Ectodermal cell (in vitro differentiated cells): Measurements from ENCODE around the gene SOX14.

Experiments
- H3K27ac ChIP-seq: 2 replicates; pipeline ENCODE4 v1.7.0; 2013; ENCODE audit warnings: mild to moderate bottlenecking, low read depth, low read length; ENCODE audit not compliant: insufficient read depth, poor library complexity, severe bottlenecking
- H3K27me3 ChIP-seq: 2 replicates; pipeline ENCODE4 v1.7.0; 2013; ENCODE audit warnings: mild to moderate bottlenecking, low read length; ENCODE audit not compliant: insufficient read depth, control insufficient read depth, poor library complexity, severe bottlenecking
- H3K36me3 ChIP-seq: one replicate; pipeline ENCODE4 v1.7.0; 2013; ENCODE audit warnings: low read length; ENCODE audit not compliant: control insufficient read depth, insufficient read depth
- H3K4me1 ChIP-seq: one replicate; pipeline ENCODE4 v1.7.0; 2013; ENCODE audit warnings: low read length; ENCODE audit not compliant: control insufficient read depth, insufficient read depth
- H3K4me3 ChIP-seq: 2 replicates; pipeline ENCODE4 v1.7.0; 2013; ENCODE audit warnings: low read depth, low read length, control low read depth; ENCODE audit not compliant: insufficient read depth
- H3K9me3 ChIP-seq: 2 replicates; pipeline ENCODE4 v1.7.0; 2013; ENCODE audit warnings: mild to moderate bottlenecking, low read length, moderate library complexity; ENCODE audit not compliant: control insufficient read depth
- WGBS, 2 experiments: methylation state at CpG; one replicate each; pipeline ENCODE4 v1.1.7; 2013; ENCODE audit warnings: missing lambda C conversion rate in 2 of 2; 5-methylcytosine and 5-hydroxymethylcytosine counted together

The SOX14 gene

DNA sequence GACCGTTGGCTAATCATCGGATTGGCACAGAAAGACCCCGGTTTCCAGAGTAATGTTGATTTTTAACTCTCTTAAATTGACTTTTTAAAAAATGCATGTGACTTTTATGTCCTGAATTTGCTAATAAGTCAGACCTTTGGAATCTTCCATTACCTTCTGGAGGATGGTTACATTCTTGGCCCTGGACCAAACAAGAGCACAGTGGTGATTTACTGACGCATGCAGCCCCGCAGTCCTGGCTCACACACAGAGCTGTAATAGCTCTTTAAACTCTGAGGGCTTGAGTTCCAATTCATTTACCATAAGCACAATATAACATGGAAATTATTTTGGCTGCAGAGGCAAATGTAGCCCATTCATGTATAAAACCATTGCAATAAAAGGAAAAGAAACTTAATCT is 25.1 kb downstream of the SOX14 start:
- whole genome bisulfite sequencing, 2 experiments, result 88 to 90% methylated on average over 5 of the region's 5 CpGs
- Histone ChIP-seq H3K9me3 (no peaks in the 10 kb centered on the region), H3K27ac (no peak overlapping the region), H3K36me3 (no peaks in the 10 kb centered on the region), H3K27me3 (no peaks in the 10 kb centered on the region), H3K4me3 (no peak overlapping the region), H3K4me1 (no peaks in the 10 kb centered on the region)

DNA sequence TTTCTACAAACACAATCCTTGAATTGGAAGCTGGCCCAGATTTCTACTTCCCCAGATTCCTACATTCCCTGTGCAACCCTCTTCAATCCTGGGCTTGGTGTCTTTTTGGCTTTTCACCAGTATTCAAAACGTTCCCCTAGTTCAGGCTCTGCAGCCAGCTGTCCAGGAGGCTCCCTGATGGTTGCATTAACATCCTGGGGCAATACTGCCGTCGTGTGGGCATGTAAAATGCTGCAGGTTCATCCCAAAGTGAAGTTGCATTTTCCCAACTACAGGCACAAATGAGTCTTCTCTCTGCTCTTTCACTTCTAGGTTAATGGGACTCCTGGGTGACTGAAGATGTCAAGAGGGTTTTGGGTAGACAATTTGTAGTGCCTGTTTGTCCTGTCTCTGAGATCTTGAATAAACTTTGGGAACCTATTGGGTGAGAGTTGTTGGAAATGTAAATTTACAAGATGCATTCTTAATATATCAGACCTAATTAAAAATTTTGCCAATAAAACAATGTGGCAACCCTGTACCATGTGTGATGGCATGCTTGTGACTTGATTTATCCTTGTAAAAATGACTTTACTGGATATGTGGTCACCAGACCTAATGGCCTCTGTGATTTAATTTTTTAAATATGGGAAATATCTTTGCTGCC is 28.6 kb downstream of the SOX14 start:
- H3K27me3 ChIP-seq, result no peaks in the 10 kb centered on the region
- no peaks in the 10 kb centered on the region for H3K9me3 ChIP-seq
- H3K4me1 ChIP-seq, result no peaks in the 10 kb centered on the region
- H3K4me3 ChIP-seq, result no peak overlapping the region
- H3K27ac ChIP-seq, result no peak overlapping the region
- WGBS, 2 experiments, result 19 to 24% methylated on average over 3 of the region's 3 CpGs
- H3K36me3 ChIP-seq, result no peaks in the 10 kb centered on the region

DNA sequence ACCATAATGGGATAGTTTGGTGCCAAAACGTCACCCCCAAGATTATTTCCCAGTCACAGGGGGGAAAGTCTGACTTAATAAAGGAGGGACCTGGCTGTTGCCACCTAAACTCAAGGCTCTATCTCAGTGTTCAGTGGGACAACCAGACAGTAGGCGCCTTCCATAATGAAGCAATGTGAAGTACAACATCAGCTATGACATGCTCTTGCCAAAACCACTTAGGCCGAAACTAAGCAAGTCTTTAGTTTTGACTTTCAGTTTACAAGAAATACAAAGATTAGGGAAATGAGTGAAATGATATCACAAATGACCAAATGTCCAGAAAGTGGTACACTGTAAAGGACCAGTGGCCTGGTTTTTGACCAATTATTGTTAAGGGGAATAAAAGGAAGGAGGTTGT is 32.9 kb downstream of the SOX14 start:
- Histone ChIP-seq H3K36me3 (no peaks in the 10 kb centered on the region), H3K4me3 (no peak overlapping the region), H3K9me3 (no peaks in the 10 kb centered on the region), H3K27me3 (no peaks in the 10 kb centered on the region), H3K27ac (no peak overlapping the region), H3K4me1 (no peaks in the 10 kb centered on the region)
- WGBS, 2 experiments, result 88 to 94% methylated on average over 3 of the region's 3 CpGs

- 86 to 96% methylated on average over 1 of the region's 1 CpG for WGBS, 2 experiments
- H3K27me3 ChIP-seq, result no peaks in the 10 kb centered on the region
- H3K36me3 ChIP-seq, result no peaks in the 10 kb centered on the region
- H3K9me3 ChIP-seq, result no peaks in the 10 kb centered on the region
- no peaks in the 10 kb centered on the region for H3K4me1 ChIP-seq
- no peak overlapping the region for H3K4me3 ChIP-seq
- no peak overlapping the region for H3K27ac ChIP-seq
Observed at GRCh38 chr3:137803215-137803614, 39.1 kb downstream of the SOX14 start.

DNA sequence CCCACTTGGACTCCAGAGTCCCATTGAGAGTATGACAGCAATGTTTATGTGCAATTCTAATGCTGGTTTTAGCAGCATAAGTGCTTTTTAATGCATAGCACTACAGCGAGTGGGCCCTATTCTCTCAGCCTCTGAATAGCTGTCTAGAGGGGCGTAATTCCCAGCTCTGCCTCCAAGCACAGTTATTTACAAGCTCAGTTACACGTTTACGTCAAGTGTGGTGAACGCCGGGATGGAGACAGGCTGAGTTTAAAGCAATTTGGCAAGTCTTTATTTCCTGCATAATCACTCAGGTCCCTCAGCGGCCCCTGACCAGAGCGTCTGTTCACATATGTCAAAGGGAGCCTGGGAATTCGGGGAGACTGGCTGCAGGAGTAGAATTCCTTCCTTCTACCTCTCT is 43.9 kb downstream of the SOX14 start:
- Histone ChIP-seq H3K4me1 (no peaks in the 10 kb centered on the region), H3K9me3 (no peaks in the 10 kb centered on the region), H3K27me3 (no peaks in the 10 kb centered on the region), H3K4me3 (no peak overlapping the region), H3K36me3 (no peaks in the 10 kb centered on the region), H3K27ac (no peak overlapping the region)
- WGBS, 2 experiments, result 69 to 81% methylated on average over 9 of the region's 9 CpGs

DNA sequence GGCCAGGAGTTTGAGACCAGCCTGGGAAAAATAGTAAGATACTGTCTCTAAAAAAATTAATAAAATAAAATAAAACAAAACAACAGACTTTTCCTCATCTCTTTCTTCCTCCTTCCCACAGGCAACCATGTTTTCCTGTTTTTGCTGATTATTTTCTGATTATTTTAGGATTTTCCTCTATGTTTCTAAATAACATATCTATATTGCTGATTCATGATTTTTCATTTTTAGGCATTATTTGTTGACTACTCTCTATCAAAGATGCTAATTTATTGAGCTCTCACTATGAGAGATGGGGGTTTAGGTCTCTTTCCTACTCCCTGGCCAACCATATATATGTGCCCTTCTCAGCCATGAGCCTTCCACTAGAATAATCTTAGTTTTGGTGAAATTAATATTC is 45.4 kb downstream of the SOX14 start:
- H3K27me3 ChIP-seq, result no peaks in the 10 kb centered on the region
- H3K9me3 ChIP-seq, result no peaks in the 10 kb centered on the region
- H3K27ac ChIP-seq, result no peak overlapping the region
- H3K4me1 ChIP-seq, result no peaks in the 10 kb centered on the region
- no peak overlapping the region for H3K4me3 ChIP-seq
- no peaks in the 10 kb centered on the region for H3K36me3 ChIP-seq

DNA sequence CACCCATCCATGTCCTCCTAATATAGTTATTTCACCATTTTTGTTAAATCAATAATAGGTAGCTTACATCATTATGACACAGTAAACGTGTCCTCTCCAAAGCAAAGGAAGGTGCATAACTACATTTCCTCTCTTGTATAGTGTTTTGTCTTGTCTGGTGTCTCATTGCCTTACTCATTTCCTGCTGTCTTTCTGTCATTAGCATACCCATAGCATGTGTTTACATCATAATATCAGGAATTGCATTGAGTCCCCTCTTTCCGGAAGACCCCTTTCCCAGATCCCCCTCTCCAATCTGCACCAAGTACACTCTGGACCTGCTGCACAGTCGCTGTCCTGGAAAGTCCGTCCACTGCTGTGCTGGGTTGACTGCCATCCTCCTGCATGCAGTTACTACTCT is 47.9 kb downstream of the SOX14 start:
- no peaks in the 10 kb centered on the region for H3K4me1 ChIP-seq
- no peak overlapping the region for H3K4me3 ChIP-seq
- WGBS, 2 experiments, result 37 to 44% methylated on average over 3 to 4 of the region's 4 CpGs
- no peak overlapping the region for H3K27ac ChIP-seq
- H3K36me3 ChIP-seq, result no peaks in the 10 kb centered on the region
- no peaks in the 10 kb centered on the region for H3K9me3 ChIP-seq
- no peaks in the 10 kb centered on the region for H3K27me3 ChIP-seq

- Histone ChIP-seq H3K27ac (no peak overlapping the region), H3K27me3 (no peaks in the 10 kb centered on the region), H3K4me1 (no peaks in the 10 kb centered on the region), H3K9me3 (no peaks in the 10 kb centered on the region), H3K4me3 (no peak overlapping the region), H3K36me3 (no peaks in the 10 kb centered on the region)
- 93 to 97% methylated on average over 8 of the region's 8 CpGs for WGBS, 2 experiments
Observed at GRCh38 chr3:137815251-137815650, 51.1 kb downstream of the SOX14 start.
